Lower lobe of right lung (tissue), 2 donors: ENCODE results near the gene PHF23. TPM values are rescaled to one million over a fixed set of nuclear protein-coding genes. Genes with fewer than 3 reads are reported as not detected.

Experiments used
- ATAC-seq, 2 donors: fragments of 200-7000 bp; cut with Tn5 transposase; one replicate each; pipeline ENCODE4 v1.9.1; 2020 to 2022; ENCODE audit warnings: mild to moderate bottlenecking in 2 of 2, moderate library complexity in 2 of 2
- DNase-seq: peaks from one replicate; pipeline ENCODE4 v3.0.0-alpha.2; 2020
- H3K27ac ChIP-seq: fragments of 200-600 bp; one replicate; pipeline ENCODE4 v1.8.0; 2022
- H3K27me3 ChIP-seq: fragments of 200-600 bp; one replicate; pipeline ENCODE4 v1.8.0; 2022; ENCODE audit warnings: low read depth
- H3K36me3 ChIP-seq: fragments of 200-600 bp; one replicate; pipeline ENCODE4 v1.8.0; 2022; ENCODE audit warnings: mild to moderate bottlenecking
- H3K4me1 ChIP-seq: fragments of 200-600 bp; one replicate; pipeline ENCODE4 v1.8.0; 2022
- H3K4me3 ChIP-seq: fragments of 200-600 bp; one replicate; pipeline ENCODE4 v1.8.0; 2022; ENCODE audit warnings: mild to moderate bottlenecking
- H3K9me3 ChIP-seq: fragments of 200-600 bp; one replicate; pipeline ENCODE4 v1.8.0; 2022
- CTCF ChIP-seq: fragments of 200-600 bp; IDR thresholded peaks from one replicate; pipeline ENCODE4 v1.8.0; 2022; ENCODE audit warnings: antibody characterized with exemption, mild to moderate bottlenecking
- intact Hi-C: fragments of 100-400 bp; cut with DNase I; formaldehyde crosslinking; loops from one replicate; pipeline ENCODE4 v1.11.0; 2022
- total RNA-seq: library from RNA; stranded (reverse); fragmentation: NEBNext Ultra II Directional; extraction: Animal tissue kit (Norgen Biotek cat#: 25700); gene quantifications from one replicate; pipeline ENCODE4 v1.2.1, GENCODE V29; 2021
- donor health status: DM: no; HTN: yes; CAD: no; lungs with severe emphysema.

Gene PHF23
- total RNA-seq, 1 donor from 2014 or later, result 33.9 TPM

- intact Hi-C loops, result no loop called here
- TF ChIP-seq CTCF, result no peak
- peaks cover 35% of the 10 kb centered on the region for H3K4me1 ChIP-seq
- H3K27ac ChIP-seq, result no peak overlapping the region
- H3K4me3 ChIP-seq, result no peak overlapping the region
- no peaks in the 10 kb centered on the region for H3K27me3 ChIP-seq
- ATAC-seq, result no peak
- DNase-seq, result no peak
- peaks cover 55% of the 10 kb centered on the region for H3K36me3 ChIP-seq
- H3K9me3 ChIP-seq, result no peaks in the 10 kb centered on the region
Observed at GRCh38 chr17:7254511-7254910, 15.3 kb upstream of the PHF23 start.

GRCh38 chr17:7253082-7253481 is 13.8 kb upstream of the PHF23 start:
- Histone ChIP-seq H3K36me3 (peaks cover 44% of the 10 kb centered on the region), H3K4me3 (peak overlapping the region; percentile 89), H3K4me1 (peaks cover 36% of the 10 kb centered on the region), H3K27ac (peak overlapping the region; percentile 100), H3K9me3 (no peaks in the 10 kb centered on the region), H3K27me3 (no peaks in the 10 kb centered on the region)
- intact Hi-C loops, result no loop called here
- DNase-seq (no peak), ATAC-seq (no peak)
- TF ChIP-seq CTCF, result no peak

GRCh38 chr17:7252176-7253043 is 13.2 kb upstream of the PHF23 start, which contains the start of gene ELP5:
Gene ELP5, plus strand, starts transcription at chr17:7252215. Its CDS starts 336 bp downstream, at chr17:7252551.
- Histone ChIP-seq H3K27me3 (no peaks in the 10 kb centered on the region), H3K4me3 (peak within 1 kb of the TSS; percentile 89), H3K4me1 (peaks cover 36% of the 10 kb centered on the region), H3K36me3 (peaks cover 37% of the 10 kb centered on the region), H3K27ac (peak within 1 kb of the TSS; percentile 100), H3K9me3 (no peaks in the 10 kb centered on the region)
- intact Hi-C loops, result no loop called here
- TF ChIP-seq CTCF, result peak; percentile 24
- peak; percentile 82 to 87 for ATAC-seq
- DNase-seq, result peak; percentile 97

GRCh38 chr17:7251661-7252175 is 12.5 kb upstream of the PHF23 start, which contains the start of gene CTDNEP1:
Gene CTDNEP1, minus strand, starts transcription at chr17:7251734. Its CDS starts 438 bp downstream, at chr17:7251296.
- H3K4me3 ChIP-seq, result peak within 1 kb of the TSS; percentile 89
- peak; percentile 95 for ATAC-seq
- peaks cover 35% of the 10 kb centered on the region for H3K36me3 ChIP-seq
- peak within 1 kb of the TSS; percentile 100 for H3K27ac ChIP-seq
- TF ChIP-seq CTCF, result no peak
- peak; percentile 97 for DNase-seq
- no peaks in the 10 kb centered on the region for H3K27me3 ChIP-seq
- H3K9me3 ChIP-seq, result no peaks in the 10 kb centered on the region
- intact Hi-C loops, result no loop called here
- peaks cover 36% of the 10 kb centered on the region for H3K4me1 ChIP-seq

- Histone ChIP-seq H3K36me3 (peaks cover 35% of the 10 kb centered on the region), H3K4me3 (peak overlapping the region; percentile 89), H3K27me3 (no peaks in the 10 kb centered on the region), H3K27ac (peak overlapping the region; percentile 100), H3K9me3 (no peaks in the 10 kb centered on the region), H3K4me1 (peaks cover 36% of the 10 kb centered on the region)
- DNase-seq (no peak), ATAC-seq (peak in 1 of 2 donors; percentile 20)
- intact Hi-C loops, result no loop called here
- no peak for TF ChIP-seq CTCF
Observed at GRCh38 chr17:7250695-7251627, 11.7 kb upstream of the PHF23 start.
